GM12891 (cell line): ENCODE results near the gene PIAS1.

Experiments
- DNase-seq: peaks from one replicate; pipeline ENCODE4 v3.0.0; 2011; ENCODE audit warnings: low spot score; ENCODE audit not compliant: insufficient read length
- FAIRE-seq: peaks from 2 replicates; lab custom pipeline; 2011; peaks lifted over from hg19 to GRCh38; lab: Jason Lieb, UNC
- PAX5 ChIP-seq: IDR thresholded peaks from 2 replicates; pipeline ENCODE4 v1.6.1; 2011; ENCODE audit warnings: low read length, moderate library complexity, mild to moderate bottlenecking; ENCODE audit not compliant: insufficient read depth, severe bottlenecking
- POLR2A ChIP-seq: IDR thresholded peaks from 2 replicates; pipeline ENCODE4 v1.6.1; 2011; ENCODE audit warnings: low read depth, low read length, control low read depth
- POLR2AphosphoS5 ChIP-seq: IDR thresholded peaks from 2 replicates; pipeline ENCODE4 v1.6.1; 2011; ENCODE audit warnings: low read depth, low read length, control low read depth
- POU2F2 ChIP-seq: IDR thresholded peaks from 2 replicates; pipeline ENCODE4 v1.6.1; 2011; ENCODE audit warnings: low read depth, mild to moderate bottlenecking, control low read depth, low read length, moderate library complexity
- SPI1 ChIP-seq: IDR thresholded peaks from 2 replicates; pipeline ENCODE4 v1.6.1; 2011; ENCODE audit warnings: low read depth, low read length, control low read depth
- TAF1 ChIP-seq: IDR thresholded peaks from 2 replicates; pipeline ENCODE4 v1.6.1; 2011; ENCODE audit warnings: low read depth, low read length, control low read depth

The PIAS1 gene

GRCh38 chr15:68062214-68062613 lies 8.1 kb downstream of the PIAS1 start:
- FAIRE-seq = peak; percentile 76
- TF ChIP-seq POLR2AphosphoS5 (no peak), POU2F2 (no peak), SPI1 (no peak), POLR2A (no peak), TAF1 (no peak), PAX5 (no peak)
- DNase-seq = no peak

- no peak for TF ChIP-seq POLR2AphosphoS5
- no peak for DNase-seq
- FAIRE-seq = peak; percentile 38
Observed at GRCh38 chr15:68062946-68063465, 8.9 kb downstream of the PIAS1 start.

GRCh38 chr15:68063606-68064005 lies 9.5 kb downstream of the PIAS1 start:
- DNase-seq (no peak), FAIRE-seq (no peak)
- TF ChIP-seq POLR2AphosphoS5 (no peak), POLR2A (no peak), PAX5 (no peak), TAF1 (no peak), SPI1 (no peak), POU2F2 (no peak)

GRCh38 chr15:68073576-68074288 lies 19.6 kb downstream of the PIAS1 start:
- no peak for TF ChIP-seq POLR2A
- TF ChIP-seq POU2F2 = no peak
- no peak for TF ChIP-seq POLR2AphosphoS5
- no peak for TF ChIP-seq SPI1
- FAIRE-seq (no peak), DNase-seq (no peak)

- FAIRE-seq (no peak), DNase-seq (no peak)
- TF ChIP-seq SPI1 = no peak
- TF ChIP-seq POU2F2 = no peak
- TF ChIP-seq TAF1 = no peak
- TF ChIP-seq POLR2AphosphoS5 = no peak
- no peak for TF ChIP-seq PAX5
- TF ChIP-seq POLR2A = no peak
Observed at GRCh38 chr15:68075764-68076385, 21.8 kb downstream of the PIAS1 start.

- no peak for TF ChIP-seq TAF1
- no peak for TF ChIP-seq POLR2A
- TF ChIP-seq POU2F2 = no peak
- no peak for TF ChIP-seq PAX5
- no peak for TF ChIP-seq POLR2AphosphoS5
- no peak for TF ChIP-seq SPI1
- DNase-seq = no peak
- no peak for FAIRE-seq
Observed at GRCh38 chr15:68078365-68078764, 24.2 kb downstream of the PIAS1 start.

GRCh38 chr15:68080334-68080733 lies 26.2 kb downstream of the PIAS1 start:
- FAIRE-seq (no peak), DNase-seq (no peak)
- no peak for TF ChIP-seq TAF1
- TF ChIP-seq POU2F2 = no peak
- TF ChIP-seq SPI1 = no peak
- no peak for TF ChIP-seq PAX5
- no peak for TF ChIP-seq POLR2AphosphoS5
- TF ChIP-seq POLR2A = no peak

- FAIRE-seq (no peak), DNase-seq (no peak)
- no peak for TF ChIP-seq SPI1
- TF ChIP-seq POLR2AphosphoS5 = no peak
- TF ChIP-seq PAX5 = no peak
- TF ChIP-seq TAF1 = no peak
- no peak for TF ChIP-seq POU2F2
- TF ChIP-seq POLR2A = no peak
Observed at GRCh38 chr15:68080783-68081182, 26.7 kb downstream of the PIAS1 start.

GRCh38 chr15:68081869-68082505 lies 27.9 kb downstream of the PIAS1 start:
- FAIRE-seq = no peak
- TF ChIP-seq POU2F2 (no peak), PAX5 (no peak), SPI1 (no peak)
- DNase-seq = no peak

GRCh38 chr15:68082735-68083134 lies 28.6 kb downstream of the PIAS1 start:
- no peak for TF ChIP-seq TAF1
- TF ChIP-seq SPI1 = no peak
- no peak for TF ChIP-seq POLR2A
- no peak for TF ChIP-seq POU2F2
- TF ChIP-seq POLR2AphosphoS5 = no peak
- TF ChIP-seq PAX5 = no peak
- DNase-seq (no peak), FAIRE-seq (no peak)
